GM21360 (cell line): ENCODE measurements around the gene NIPSNAP3A.
A peak's percentile ranks its signal among the peaks of the same experiment; 100 is the strongest.

Experiments used
- ATAC-seq: cut with Tn5 transposase; IDR thresholded peaks from one replicate; pipeline ENCODE4 v1.9.1; 2021; ENCODE audit warnings: mild to moderate bottlenecking, moderate library complexity; ENCODE audit not compliant: unreplicated experiment

NIPSNAP3A gene

GRCh38 chr9:104774132-104774531, 26.6 kb downstream of the NIPSNAP3A start:
- ATAC-seq, result no peak

- peak; percentile 85 for ATAC-seq
Measured at GRCh38 chr9:104774831-104775573, 27.5 kb downstream of the NIPSNAP3A start.

- peak; percentile 78 for ATAC-seq
Measured at GRCh38 chr9:104775574-104775936, 28.1 kb downstream of the NIPSNAP3A start.

GRCh38 chr9:104775976-104776375, 28.5 kb downstream of the NIPSNAP3A start:
- ATAC-seq, result no peak

- no peak for ATAC-seq
Measured at GRCh38 chr9:104776797-104777196, 29.3 kb downstream of the NIPSNAP3A start.

- ATAC-seq, result no peak
Measured at GRCh38 chr9:104778802-104779201, 31.3 kb downstream of the NIPSNAP3A start.

- ATAC-seq, result no peak
Measured at GRCh38 chr9:104779334-104779733, 31.9 kb downstream of the NIPSNAP3A start.

GRCh38 chr9:104779946-104780535, 32.6 kb downstream of the NIPSNAP3A start:
- ATAC-seq, result no peak

- peak; percentile 36 for ATAC-seq
Measured at GRCh38 chr9:104780796-104781395, 33.4 kb downstream of the NIPSNAP3A start.

GRCh38 chr9:104783588-104783987, 36.1 kb downstream of the NIPSNAP3A start:
- ATAC-seq, result no peak

GRCh38 chr9:104784098-104784497, 36.6 kb downstream of the NIPSNAP3A start:
- peak; percentile 82 for ATAC-seq

GRCh38 chr9:104786293-104786692, 38.8 kb downstream of the NIPSNAP3A start:
- ATAC-seq, result no peak

- no peak for ATAC-seq
Measured at GRCh38 chr9:104787306-104788015, 40.0 kb downstream of the NIPSNAP3A start.

- no peak for ATAC-seq
Measured at GRCh38 chr9:104788251-104788650, 40.8 kb downstream of the NIPSNAP3A start.

GRCh38 chr9:104794070-104794469, 46.6 kb downstream of the NIPSNAP3A start:
- no peak for ATAC-seq

- no peak for ATAC-seq
Measured at GRCh38 chr9:104795082-104795481, 47.6 kb downstream of the NIPSNAP3A start.

- ATAC-seq, result no peak
Measured at GRCh38 chr9:104795857-104796256, 48.4 kb downstream of the NIPSNAP3A start.

- ATAC-seq, result no peak
Measured at GRCh38 chr9:104798209-104798995, 50.9 kb downstream of the NIPSNAP3A start.

- ATAC-seq, result no peak
Measured at GRCh38 chr9:104800068-104800785, 52.7 kb downstream of the NIPSNAP3A start.

GRCh38 chr9:104802110-104802509, 54.6 kb downstream of the NIPSNAP3A start:
- no peak for ATAC-seq
